ENCODE results near the gene MMP2.

DNA sequence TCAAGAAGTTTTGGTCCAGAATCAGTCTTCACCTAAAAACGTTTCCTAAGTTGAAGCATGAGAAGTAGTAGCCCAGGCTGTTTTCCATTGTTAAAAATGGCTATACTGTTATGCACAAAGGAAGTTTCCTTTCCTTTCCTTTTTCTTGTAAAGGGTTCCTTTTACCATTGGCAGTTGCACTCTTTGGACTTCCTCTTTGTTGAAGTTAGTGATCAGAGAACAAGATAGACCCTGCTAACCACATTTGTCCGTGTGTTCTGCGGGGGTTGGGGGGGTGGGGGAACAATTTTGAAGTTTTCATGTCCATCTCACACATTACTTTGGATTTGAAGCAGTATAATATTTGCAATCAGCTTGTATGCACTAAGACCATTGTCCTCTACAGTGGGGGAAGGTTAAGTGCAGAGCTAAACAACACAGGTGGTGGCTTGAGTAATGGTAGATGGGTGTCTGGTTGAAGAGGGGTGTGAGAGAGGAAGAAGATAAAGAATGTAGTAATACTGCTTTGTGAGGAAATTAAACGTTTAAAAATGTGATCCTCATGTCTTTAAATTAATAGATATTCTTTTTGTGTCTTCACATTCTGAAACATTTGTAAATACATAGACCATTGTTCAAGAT, 31.3 kb downstream of the MMP2 start:
- no peak for TF ChIP-seq CTCF (IDR thresholded peaks at IDR 0.05)
- TF ChIP-seq POLR2A (IDR thresholded peaks at IDR 0.05), result no peak

Data from Peyer's patch (tissue), 4 donors.